ENCODE results near the gene TDO2.

DNA sequence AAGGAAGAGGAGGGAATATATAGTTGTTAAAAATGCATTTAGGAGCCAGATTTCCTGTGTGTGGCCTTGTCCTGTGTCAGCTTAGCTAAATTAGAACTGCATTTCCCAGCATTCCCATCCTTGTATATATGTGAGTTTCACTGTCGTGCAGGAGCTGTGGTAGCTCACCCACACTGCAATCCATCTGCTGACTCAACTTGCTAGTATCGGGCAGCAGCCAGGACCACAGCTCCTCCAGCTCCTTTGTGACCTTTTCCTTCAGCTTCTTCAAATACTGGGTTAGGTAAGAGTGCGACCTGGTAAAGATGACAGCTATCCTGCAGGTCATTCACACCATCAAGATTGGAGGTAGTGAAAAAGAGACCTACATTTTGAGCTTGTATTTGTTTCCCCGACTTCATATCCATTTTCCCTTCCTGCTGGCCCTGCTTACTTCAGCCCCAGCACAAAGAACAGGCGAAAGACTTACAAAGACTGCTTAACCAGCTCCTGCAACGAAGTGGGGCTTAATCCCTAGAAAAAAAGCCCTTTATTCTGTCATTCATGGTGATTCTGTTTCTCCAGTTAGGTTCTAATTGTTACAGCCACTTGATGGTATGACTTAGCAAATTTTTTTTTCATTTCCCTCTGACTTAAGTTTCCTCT, 48.8 kb upstream of the TDO2 start:
- TF ChIP-seq, protein P1, sequence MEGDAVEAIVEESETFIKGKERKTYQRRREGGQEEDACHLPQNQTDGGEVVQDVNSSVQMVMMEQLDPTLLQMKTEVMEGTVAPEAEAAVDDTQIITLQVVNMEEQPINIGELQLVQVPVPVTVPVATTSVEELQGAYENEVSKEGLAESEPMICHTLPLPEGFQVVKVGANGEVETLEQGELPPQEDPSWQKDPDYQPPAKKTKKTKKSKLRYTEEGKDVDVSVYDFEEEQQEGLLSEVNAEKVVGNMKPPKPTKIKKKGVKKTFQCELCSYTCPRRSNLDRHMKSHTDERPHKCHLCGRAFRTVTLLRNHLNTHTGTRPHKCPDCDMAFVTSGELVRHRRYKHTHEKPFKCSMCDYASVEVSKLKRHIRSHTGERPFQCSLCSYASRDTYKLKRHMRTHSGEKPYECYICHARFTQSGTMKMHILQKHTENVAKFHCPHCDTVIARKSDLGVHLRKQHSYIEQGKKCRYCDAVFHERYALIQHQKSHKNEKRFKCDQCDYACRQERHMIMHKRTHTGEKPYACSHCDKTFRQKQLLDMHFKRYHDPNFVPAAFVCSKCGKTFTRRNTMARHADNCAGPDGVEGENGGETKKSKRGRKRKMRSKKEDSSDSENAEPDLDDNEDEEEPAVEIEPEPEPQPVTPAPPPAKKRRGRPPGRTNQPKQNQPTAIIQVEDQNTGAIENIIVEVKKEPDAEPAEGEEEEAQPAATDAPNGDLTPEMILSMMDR (IDR thresholded peaks at IDR 0.05): no peak
- TF ChIP-seq SMAD4 (CRISPR knock-in tag; IDR thresholded peaks at IDR 0.05) (no peak), NR2C2 (CRISPR knock-in tag; IDR thresholded peaks at IDR 0.05) (no peak), ZBTB43 (CRISPR knock-in tag; IDR thresholded peaks at IDR 0.05) (no peak), TEAD4 (CRISPR knock-in tag; IDR thresholded peaks at IDR 0.05) (no peak), RORB (CRISPR knock-in tag; IDR thresholded peaks at IDR 0.05) (no peak), E2F5 (CRISPR knock-in tag; IDR thresholded peaks at IDR 0.05) (no peak), CREB1 (CRISPR knock-in tag; IDR thresholded peaks at IDR 0.05) (no peak), FOXP1 (CRISPR knock-in tag; IDR thresholded peaks at IDR 0.05; ENCODE audit: borderline replicate concordance) (no peak), GABPB1 (CRISPR knock-in tag; IDR thresholded peaks at IDR 0.05) (no peak)
- TF ChIP-seq, protein P2, sequence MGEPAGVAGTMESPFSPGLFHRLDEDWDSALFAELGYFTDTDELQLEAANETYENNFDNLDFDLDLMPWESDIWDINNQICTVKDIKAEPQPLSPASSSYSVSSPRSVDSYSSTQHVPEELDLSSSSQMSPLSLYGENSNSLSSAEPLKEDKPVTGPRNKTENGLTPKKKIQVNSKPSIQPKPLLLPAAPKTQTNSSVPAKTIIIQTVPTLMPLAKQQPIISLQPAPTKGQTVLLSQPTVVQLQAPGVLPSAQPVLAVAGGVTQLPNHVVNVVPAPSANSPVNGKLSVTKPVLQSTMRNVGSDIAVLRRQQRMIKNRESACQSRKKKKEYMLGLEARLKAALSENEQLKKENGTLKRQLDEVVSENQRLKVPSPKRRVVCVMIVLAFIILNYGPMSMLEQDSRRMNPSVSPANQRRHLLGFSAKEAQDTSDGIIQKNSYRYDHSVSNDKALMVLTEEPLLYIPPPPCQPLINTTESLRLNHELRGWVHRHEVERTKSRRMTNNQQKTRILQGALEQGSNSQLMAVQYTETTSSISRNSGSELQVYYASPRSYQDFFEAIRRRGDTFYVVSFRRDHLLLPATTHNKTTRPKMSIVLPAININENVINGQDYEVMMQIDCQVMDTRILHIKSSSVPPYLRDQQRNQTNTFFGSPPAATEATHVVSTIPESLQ (CRISPR knock-in tag; IDR thresholded peaks at IDR 0.05): no peak
- TF ChIP-seq, protein P3, sequence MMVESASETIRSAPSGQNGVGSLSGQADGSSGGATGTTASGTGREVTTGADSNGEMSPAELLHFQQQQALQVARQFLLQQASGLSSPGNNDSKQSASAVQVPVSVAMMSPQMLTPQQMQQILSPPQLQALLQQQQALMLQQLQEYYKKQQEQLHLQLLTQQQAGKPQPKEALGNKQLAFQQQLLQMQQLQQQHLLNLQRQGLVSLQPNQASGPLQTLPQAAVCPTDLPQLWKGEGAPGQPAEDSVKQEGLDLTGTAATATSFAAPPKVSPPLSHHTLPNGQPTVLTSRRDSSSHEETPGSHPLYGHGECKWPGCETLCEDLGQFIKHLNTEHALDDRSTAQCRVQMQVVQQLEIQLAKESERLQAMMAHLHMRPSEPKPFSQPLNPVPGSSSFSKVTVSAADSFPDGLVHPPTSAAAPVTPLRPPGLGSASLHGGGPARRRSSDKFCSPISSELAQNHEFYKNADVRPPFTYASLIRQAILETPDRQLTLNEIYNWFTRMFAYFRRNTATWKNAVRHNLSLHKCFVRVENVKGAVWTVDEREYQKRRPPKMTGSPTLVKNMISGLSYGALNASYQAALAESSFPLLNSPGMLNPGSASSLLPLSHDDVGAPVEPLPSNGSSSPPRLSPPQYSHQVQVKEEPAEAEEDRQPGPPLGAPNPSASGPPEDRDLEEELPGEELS (CRISPR knock-in tag; IDR thresholded peaks at IDR 0.05): no peak
- TF ChIP-seq, protein P4, sequence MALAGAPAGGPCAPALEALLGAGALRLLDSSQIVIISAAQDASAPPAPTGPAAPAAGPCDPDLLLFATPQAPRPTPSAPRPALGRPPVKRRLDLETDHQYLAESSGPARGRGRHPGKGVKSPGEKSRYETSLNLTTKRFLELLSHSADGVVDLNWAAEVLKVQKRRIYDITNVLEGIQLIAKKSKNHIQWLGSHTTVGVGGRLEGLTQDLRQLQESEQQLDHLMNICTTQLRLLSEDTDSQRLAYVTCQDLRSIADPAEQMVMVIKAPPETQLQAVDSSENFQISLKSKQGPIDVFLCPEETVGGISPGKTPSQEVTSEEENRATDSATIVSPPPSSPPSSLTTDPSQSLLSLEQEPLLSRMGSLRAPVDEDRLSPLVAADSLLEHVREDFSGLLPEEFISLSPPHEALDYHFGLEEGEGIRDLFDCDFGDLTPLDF (CRISPR knock-in tag; IDR thresholded peaks at IDR 0.05): no peak
- TF ChIP-seq, protein P5, sequence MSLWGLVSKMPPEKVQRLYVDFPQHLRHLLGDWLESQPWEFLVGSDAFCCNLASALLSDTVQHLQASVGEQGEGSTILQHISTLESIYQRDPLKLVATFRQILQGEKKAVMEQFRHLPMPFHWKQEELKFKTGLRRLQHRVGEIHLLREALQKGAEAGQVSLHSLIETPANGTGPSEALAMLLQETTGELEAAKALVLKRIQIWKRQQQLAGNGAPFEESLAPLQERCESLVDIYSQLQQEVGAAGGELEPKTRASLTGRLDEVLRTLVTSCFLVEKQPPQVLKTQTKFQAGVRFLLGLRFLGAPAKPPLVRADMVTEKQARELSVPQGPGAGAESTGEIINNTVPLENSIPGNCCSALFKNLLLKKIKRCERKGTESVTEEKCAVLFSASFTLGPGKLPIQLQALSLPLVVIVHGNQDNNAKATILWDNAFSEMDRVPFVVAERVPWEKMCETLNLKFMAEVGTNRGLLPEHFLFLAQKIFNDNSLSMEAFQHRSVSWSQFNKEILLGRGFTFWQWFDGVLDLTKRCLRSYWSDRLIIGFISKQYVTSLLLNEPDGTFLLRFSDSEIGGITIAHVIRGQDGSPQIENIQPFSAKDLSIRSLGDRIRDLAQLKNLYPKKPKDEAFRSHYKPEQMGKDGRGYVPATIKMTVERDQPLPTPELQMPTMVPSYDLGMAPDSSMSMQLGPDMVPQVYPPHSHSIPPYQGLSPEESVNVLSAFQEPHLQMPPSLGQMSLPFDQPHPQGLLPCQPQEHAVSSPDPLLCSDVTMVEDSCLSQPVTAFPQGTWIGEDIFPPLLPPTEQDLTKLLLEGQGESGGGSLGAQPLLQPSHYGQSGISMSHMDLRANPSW (CRISPR knock-in tag; conservative IDR thresholded peaks at IDR 0.05; ENCODE audit: low read depth): no peak
